Thyroid gland (tissue), 4 donors: ENCODE measurements around the gene CALY. TPM values are rescaled to one million over a fixed set of nuclear protein-coding genes. Genes with fewer than 3 reads are reported as not detected.

Experiments
- DNase-seq, 2 donors: peaks; one replicate each; pipeline ENCODE4 v3.0.0-alpha.2; 2019
- H3K27ac ChIP-seq, 3 donors: fragments of 200-600 bp; sonication (generic); 1 replicate in 2 of 3; 2 replicates in 1 of 3; pipeline ENCODE4 v1.5.1; 2016 to 2019; ENCODE audit warnings: mild to moderate bottlenecking in 1 of 3, moderate library complexity in 1 of 3
- H3K27me3 ChIP-seq: fragments of 200-600 bp; sonication (generic); one replicate; pipeline ENCODE4 v1.5.1; 2019
- H3K36me3 ChIP-seq, 2 donors: fragments of 200-600 bp; sonication (generic); one replicate each; pipeline ENCODE4 v1.5.1; 2016 to 2019
- H3K4me1 ChIP-seq, 2 donors: fragments of 200-600 bp; sonication (generic); one replicate each; pipeline ENCODE4 v1.5.1; 2017 to 2019
- H3K4me3 ChIP-seq, 3 donors: fragments of 200-600 bp; sonication (generic); replicated peaks in 1 of 3; 1 replicate in 2 of 3; 2 replicates in 1 of 3; pipeline ENCODE4 v1.5.1; 2016; ENCODE audit warnings: mild to moderate bottlenecking in 1 of 3
- H3K9me3 ChIP-seq: fragments of 200-600 bp; sonication (generic); one replicate; pipeline ENCODE4 v1.5.1; 2017
- CTCF ChIP-seq, 6 experiments: fragments of 200-600 bp in 3 of 6; fragments of 450-650 bp in 3 of 6; sonication (generic) in 3 of 6; IDR thresholded peaks; one replicate each; pipeline ENCODE4 v1.5.1; 2016 to 2019; ENCODE audit warnings: antibody characterized with exemption in 6 of 6, mild to moderate bottlenecking in 2 of 6, inconsistent platforms in 1 of 6, moderate library complexity in 1 of 6
- POLR2A ChIP-seq, 2 donors: fragments of 450-650 bp; IDR thresholded peaks; one replicate each; pipeline ENCODE4 v1.6.1; 2017; ENCODE audit warnings: antibody characterized with exemption in 2 of 2, mild to moderate bottlenecking in 2 of 2, moderate library complexity in 1 of 2
- WGBS, 2 donors: methylation state at CpG; one replicate each; pipeline ENCODE4 v1.1.5; 2017; 5-methylcytosine and 5-hydroxymethylcytosine counted together
- intact Hi-C: fragments of 100-400 bp; cut with DNase I; formaldehyde crosslinking; loops from one replicate; pipeline ENCODE4 v1.15.1; 2023
- total RNA-seq, 4 donors: library from RNA; depleted of rRNA; stranded (reverse); fragments of >200 nt; gene quantifications; one replicate each; pipeline ENCODE4 v1.2.3, GENCODE V29; 2016

Gene CALY
- total RNA-seq, 4 donors from 2014 or later, result 0.13 to 1.5 TPM; not detected in 2

GRCh38 chr10:133357285-133358161 is 20.8 kb upstream of the CALY start, which contains the start of gene FUOM:
TSS of gene FUOM (minus strand) at chr10:133358019. CDS start at chr10:133358007, 12 bp downstream.
- H3K9me3 ChIP-seq, result no peaks in the 10 kb centered on the region
- peak within 1 kb of the TSS in 1 of 3 donors; percentile 49 for H3K27ac ChIP-seq
- DNase-seq, result peak; percentile 20 to 36
- intact Hi-C loops, result no loop called here
- peaks cover 0 to 15% of the 10 kb centered on the region in 2 donors for H3K4me1 ChIP-seq
- WGBS, 2 donors, result 3 to 10% methylated on average over 10 to 12 of the region's 83 CpGs
- H3K27me3 ChIP-seq, result no peaks in the 10 kb centered on the region
- peak within 1 kb of the TSS in 2 of 3 donors; percentile 22 to 56 for H3K4me3 ChIP-seq
- TF ChIP-seq CTCF (IDR thresholded peaks at IDR 0.05) (no peak), POLR2A (IDR thresholded peaks at IDR 0.05) (no peak)
- H3K36me3 ChIP-seq, result peaks cover 1 to 9% of the 10 kb centered on the region in 2 donors

- DNase-seq, result no peak
- Histone ChIP-seq H3K4me3 (peak overlapping the region in 1 of 3 donors; percentile 56), H3K4me1 (peaks cover 0 to 15% of the 10 kb centered on the region in 2 donors), H3K27me3 (no peaks in the 10 kb centered on the region), H3K27ac (no peak overlapping the region), H3K36me3 (peaks cover 0 to under 1% of the 10 kb centered on the region in 2 donors), H3K9me3 (no peaks in the 10 kb centered on the region)
- 61 to 69% methylated on average over 8 to 13 of the region's 27 CpGs for WGBS, 2 donors
- intact Hi-C loops, result no loop called here
- TF ChIP-seq POLR2A (IDR thresholded peaks at IDR 0.05) (no peak), CTCF (IDR thresholded peaks at IDR 0.05) (no peak)
These were observed 20.0 kb upstream of the CALY start for GRCh38 chr10:133356549-133357284.

- Histone ChIP-seq H3K36me3 (no peaks in the 10 kb centered on the region), H3K27me3 (no peaks in the 10 kb centered on the region), H3K4me1 (peaks cover 0 to 15% of the 10 kb centered on the region in 2 donors), H3K4me3 (no peak overlapping the region), H3K9me3 (no peaks in the 10 kb centered on the region), H3K27ac (no peak overlapping the region)
- WGBS, 2 donors, result 100% methylated on average over 2 of the region's 3 CpGs; no CpG with 5 or more reads in 1 of the 2 donors
- no peak for DNase-seq
- intact Hi-C loops, result no loop called here
- no peak for TF ChIP-seq POLR2A (IDR thresholded peaks at IDR 0.05)
- no peak for TF ChIP-seq CTCF (IDR thresholded peaks at IDR 0.05)
These were observed 19.3 kb upstream of the CALY start for GRCh38 chr10:133355991-133356390.

- H3K4me3 ChIP-seq, result no peak overlapping the region
These were observed 18.6 kb upstream of the CALY start for GRCh38 chr10:133355266-133355665.

More at GRCh38 chr10:133355266-133355665, 18.6 kb upstream of the CALY start:
- no peak overlapping the region for H3K27ac ChIP-seq
- no peaks in the 10 kb centered on the region for H3K27me3 ChIP-seq
- no peaks in the 10 kb centered on the region for H3K36me3 ChIP-seq
- H3K9me3 ChIP-seq, result no peaks in the 10 kb centered on the region
- no peak for TF ChIP-seq CTCF (IDR thresholded peaks at IDR 0.05)
- no peak for TF ChIP-seq POLR2A (IDR thresholded peaks at IDR 0.05)
- peaks cover 0 to 15% of the 10 kb centered on the region in 2 donors for H3K4me1 ChIP-seq
- no peak for DNase-seq
- whole genome bisulfite sequencing, 2 donors, result 97 to 100% methylated on average over 4 to 5 of the region's 6 CpGs
- intact Hi-C loops, result no loop called here
